H9 (cell line): ENCODE data around the gene FAM117A. TPM values are rescaled to one million over a fixed set of nuclear protein-coding genes. Genes with fewer than 3 reads are reported as not detected.

ENCODE experiments used
- DNase-seq: peaks from one replicate; pipeline ENCODE4 v3.0.0-alpha.2; 2017
- H2AFZ ChIP-seq: one replicate; pipeline ENCODE4 v1.6.1; 2013; ENCODE audit warnings: mild to moderate bottlenecking, low read length, control low read depth, moderate library complexity
- H2AK5ac ChIP-seq: 2 replicates; pipeline ENCODE4 v1.6.1; 2013; ENCODE audit warnings: low read length, control low read depth, mixed read lengths; ENCODE audit not compliant: insufficient read length
- H2BK120ac ChIP-seq: one replicate; pipeline ENCODE4 v1.6.1; 2013; ENCODE audit warnings: low read depth, mild to moderate bottlenecking, low read length, control low read depth, inconsistent platforms; ENCODE audit not compliant: poor library complexity, severe bottlenecking
- H2BK12ac ChIP-seq: 2 replicates; pipeline ENCODE4 v1.6.1; 2013; ENCODE audit warnings: low read length, control low read depth, mixed read lengths, low read depth; ENCODE audit not compliant: insufficient read length
- H2BK15ac ChIP-seq: 2 replicates; pipeline ENCODE4 v1.6.1; 2013; ENCODE audit warnings: low read depth, low read length, control low read depth
- H2BK20ac ChIP-seq: one replicate; pipeline ENCODE4 v1.6.1; 2013; ENCODE audit warnings: low read depth, mild to moderate bottlenecking, low read length, control low read depth, inconsistent platforms; ENCODE audit not compliant: poor library complexity, severe bottlenecking
- H2BK5ac ChIP-seq: 2 replicates; pipeline ENCODE4 v1.6.1; 2013; ENCODE audit warnings: low read length, control low read depth, mixed read lengths; ENCODE audit not compliant: insufficient read length
- H3K14ac ChIP-seq: 2 replicates; pipeline ENCODE4 v1.6.1; 2013; ENCODE audit warnings: low read length, control low read depth; ENCODE audit not compliant: insufficient read depth
- H3K18ac ChIP-seq: 2 replicates; pipeline ENCODE4 v1.6.1; 2013; ENCODE audit warnings: low read depth, mild to moderate bottlenecking, mixed read lengths, low read length, control low read depth; ENCODE audit not compliant: insufficient read length
- H3K23ac ChIP-seq: 2 replicates; pipeline ENCODE4 v1.6.1; 2013; ENCODE audit warnings: low read length, control low read depth, mixed read lengths, low read depth; ENCODE audit not compliant: insufficient read length
- H3K23me2 ChIP-seq: 2 replicates; pipeline ENCODE4 v1.6.1; 2013; ENCODE audit warnings: low read depth, mild to moderate bottlenecking, mixed read lengths, low read length, control low read depth; ENCODE audit not compliant: insufficient read length, poor library complexity, severe bottlenecking
- H3K27ac ChIP-seq: 2 replicates; pipeline ENCODE4 v1.5.1; 2013; ENCODE audit warnings: low read length, control low read depth, mixed read lengths, low read depth; ENCODE audit not compliant: insufficient read length
- H3K27me3 ChIP-seq: 2 replicates; pipeline ENCODE4 v1.6.1; 2013; ENCODE audit warnings: low read length, control low read depth, inconsistent platforms; ENCODE audit not compliant: insufficient read depth
- H3K4ac ChIP-seq: 2 replicates; pipeline ENCODE4 v1.6.1; 2013; ENCODE audit warnings: low read depth, mild to moderate bottlenecking, control low read depth, inconsistent platforms, low read length, moderate library complexity
- H3K4me1 ChIP-seq: 2 replicates; pipeline ENCODE4 v1.6.1; 2013; ENCODE audit warnings: low read length, control low read depth, inconsistent platforms; ENCODE audit not compliant: insufficient read depth
- H3K4me2 ChIP-seq: 2 replicates; pipeline ENCODE4 v1.6.1; 2013; ENCODE audit warnings: low read length, control low read depth, mixed read lengths; ENCODE audit not compliant: insufficient read length, insufficient read depth
- H3K56ac ChIP-seq: 2 replicates; pipeline ENCODE4 v1.6.1; 2013; ENCODE audit warnings: low read depth, mild to moderate bottlenecking, mixed read lengths, low read length, control low read depth; ENCODE audit not compliant: insufficient read length
- H3K79me1 ChIP-seq: 2 replicates; pipeline ENCODE4 v1.6.1; 2013; ENCODE audit warnings: low read depth, mild to moderate bottlenecking, moderate library complexity, low read length, control low read depth, inconsistent platforms; ENCODE audit not compliant: insufficient read depth, poor library complexity, severe bottlenecking
- H3K79me2 ChIP-seq: 2 replicates; pipeline ENCODE4 v1.6.1; 2013; ENCODE audit warnings: low read length, control low read depth, inconsistent platforms; ENCODE audit not compliant: insufficient read depth
- H3K9ac ChIP-seq: 2 replicates; pipeline ENCODE4 v1.6.1; 2013; ENCODE audit warnings: low read length, control low read depth, mixed read lengths; ENCODE audit not compliant: insufficient read length; ENCODE audit errors: extremely low read depth
- H3K9me3 ChIP-seq: one replicate; pipeline ENCODE4 v1.6.1; 2013; ENCODE audit warnings: low read depth, low read length, inconsistent platforms; ENCODE audit not compliant: control insufficient read depth
- H3T11ph ChIP-seq: one replicate; pipeline ENCODE4 v1.6.1; 2013; ENCODE audit warnings: mild to moderate bottlenecking, low read length, control low read depth, inconsistent platforms
- H4K20me1 ChIP-seq: one replicate; pipeline ENCODE4 v1.6.1; 2013; ENCODE audit not compliant: control insufficient read depth, insufficient read length, insufficient read depth
- H4K5ac ChIP-seq: 2 replicates; pipeline ENCODE4 v1.6.1; 2013; ENCODE audit warnings: low read depth, mild to moderate bottlenecking, mixed read lengths, low read length, control low read depth; ENCODE audit not compliant: insufficient read length
- H4K8ac ChIP-seq: replicated peaks from 2 replicates; pipeline ENCODE4 v1.6.1; 2013; ENCODE audit warnings: low read length, control low read depth, mixed read lengths, low read depth; ENCODE audit not compliant: insufficient read length
- H4K91ac ChIP-seq: 2 replicates; pipeline ENCODE4 v1.6.1; 2013; ENCODE audit warnings: low read depth, mild to moderate bottlenecking, moderate library complexity, mixed read lengths, low read length, control low read depth; ENCODE audit not compliant: insufficient read length
- H3K27ac Mint-ChIP-seq, 3 experiments: 2 replicates in 2 of 3; 3 replicates in 1 of 3; pipeline ENCODE4 v1.8.0; 2020 to 2021; ENCODE audit warnings: mixed read lengths in 3 of 3, mild to moderate bottlenecking in 1 of 3, moderate library complexity in 1 of 3
- H3K27me3 Mint-ChIP-seq: 2 replicates; pipeline ENCODE4 v1.8.0; 2021; ENCODE audit warnings: low read depth, mild to moderate bottlenecking, moderate library complexity, mixed read lengths
- H3K36me3 Mint-ChIP-seq, 3 experiments: 2 replicates in 2 of 3; 3 replicates in 1 of 3; pipeline ENCODE4 v1.8.0; 2020 to 2021; ENCODE audit warnings: low read depth in 3 of 3, mixed read lengths in 3 of 3; ENCODE audit not compliant: insufficient read depth in 1 of 3
- H3K4me1 Mint-ChIP-seq, 2 experiments: 2 replicates each; pipeline ENCODE4 v1.8.0; 2020; ENCODE audit warnings: mixed read lengths in 2 of 2
- H3K4me3 Mint-ChIP-seq, 2 experiments: 2 replicates in 1 of 2; 3 replicates in 1 of 2; pipeline ENCODE4 v1.8.0; 2020 to 2021; ENCODE audit warnings: mild to moderate bottlenecking in 2 of 2, mixed read lengths in 2 of 2, moderate library complexity in 1 of 2
- H3K9me3 Mint-ChIP-seq, 2 experiments: 2 replicates in 1 of 2; 3 replicates in 1 of 2; pipeline ENCODE4 v1.8.0; 2020; ENCODE audit warnings: mild to moderate bottlenecking in 2 of 2, mixed read lengths in 2 of 2, moderate library complexity in 1 of 2
- WGBS: extraction: QIAGEN DNeasy Blood & Tissue Kit; methylation state at CpG from one replicate; pipeline ENCODE4 v1.1.7; 2013; ENCODE audit warnings: missing lambda C conversion rate, low lambda C conversion rate, mixed read lengths; ENCODE audit not compliant: insufficient read length; ENCODE audit errors: extremely low coverage; 5-methylcytosine and 5-hydroxymethylcytosine counted together
- total RNA-seq: library from RNA; stranded (reverse); gene quantifications from 2 replicates; pipeline ENCODE4 v1.2.1, GENCODE V29; 2021
- TF ChIP-seq, protein P1 (sequence below): fragments of 200-600 bp; sonication (generic); conservative IDR thresholded peaks from 3 replicates; pipeline ENCODE4 v1.8.0; 2021; ENCODE audit warnings: antibody characterized with exemption, mild to moderate bottlenecking

Gene FAM117A
- total RNA-seq, 1 experiment from 2014 or later = 21.1 TPM

DNA sequence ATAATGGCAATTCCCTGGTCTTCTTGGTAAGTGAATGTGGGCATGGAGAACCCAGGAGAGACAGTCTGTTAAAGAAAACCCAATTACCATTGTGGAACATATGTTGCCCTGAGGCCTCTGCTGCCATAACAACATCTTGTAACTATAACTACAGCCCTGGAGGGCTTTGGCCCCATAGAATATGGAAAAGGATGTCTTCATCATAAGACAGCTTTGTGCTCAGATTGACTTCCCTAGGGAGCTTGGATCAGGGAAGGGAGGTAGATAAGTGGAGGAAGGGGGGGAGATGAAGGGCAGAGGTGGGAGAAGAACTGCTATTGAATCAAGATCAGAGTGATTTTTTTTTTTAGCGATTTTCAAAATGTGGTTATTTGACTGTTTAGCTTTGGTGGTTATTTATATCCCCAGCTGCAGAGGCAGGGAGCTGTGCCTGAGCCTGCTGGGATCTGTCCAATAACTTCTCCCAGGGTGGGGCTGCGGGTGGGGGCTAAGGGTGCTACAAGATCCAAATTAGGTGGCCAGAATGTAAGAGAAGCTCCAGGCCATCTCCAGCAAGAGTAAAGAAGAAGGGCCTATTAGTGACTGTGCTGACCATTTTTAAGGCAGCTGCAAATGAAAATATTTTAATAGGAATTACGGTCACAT lies 19.3 kb upstream of the FAM117A start:
- Histone ChIP-seq H3K79me2 (no peaks in the 10 kb centered on the region), H3K4me1 (no peaks in the 10 kb centered on the region), H2AK5ac (no peak overlapping the region), H3K4me2 (no peak overlapping the region), H3K56ac (no peak overlapping the region), H3K4ac (no peak overlapping the region), H4K20me1 (no peaks in the 10 kb centered on the region), H3K14ac (no peak overlapping the region), H2BK120ac (no peak overlapping the region), H3K27ac (no peak overlapping the region), H2BK20ac (no peak overlapping the region), H3K23ac (no peak overlapping the region), H4K5ac (no peak overlapping the region), H2BK15ac (no peak overlapping the region; the same call in 1 of the 2 replicates), H4K8ac (no peak overlapping the region), H2AFZ (no peak overlapping the region), H3K23me2 (peaks cover 8% of the 10 kb centered on the region), H3K27me3 (no peaks in the 10 kb centered on the region; the same call in 1 of the 2 replicates), H4K91ac (no peak overlapping the region), H2BK12ac (no peak overlapping the region), H3K9me3 (no peaks in the 10 kb centered on the region), H3T11ph (no peak overlapping the region), H3K79me1 (no peaks in the 10 kb centered on the region), H2BK5ac (no peak overlapping the region), H3K9ac (no peak overlapping the region), H3K18ac (no peak overlapping the region)
- WGBS = no CpG with 5 or more reads among the region's 3 CpGs
- H3K4me1 Mint-ChIP-seq = peaks cover 10 to 12% of the 10 kb centered on the region in 2 experiments
- H3K27me3 Mint-ChIP-seq = peaks cover 9% of the 10 kb centered on the region; the same call in 1 of the 2 replicates
- no peaks in the 10 kb centered on the region; a peak in 1 of 5 replicates for H3K9me3 Mint-ChIP-seq
- H3K27ac Mint-ChIP-seq = no peak overlapping the region
- H3K36me3 Mint-ChIP-seq = no peaks in the 10 kb centered on the region
- H3K4me3 Mint-ChIP-seq = no peak overlapping the region
- TF ChIP-seq, protein P1, sequence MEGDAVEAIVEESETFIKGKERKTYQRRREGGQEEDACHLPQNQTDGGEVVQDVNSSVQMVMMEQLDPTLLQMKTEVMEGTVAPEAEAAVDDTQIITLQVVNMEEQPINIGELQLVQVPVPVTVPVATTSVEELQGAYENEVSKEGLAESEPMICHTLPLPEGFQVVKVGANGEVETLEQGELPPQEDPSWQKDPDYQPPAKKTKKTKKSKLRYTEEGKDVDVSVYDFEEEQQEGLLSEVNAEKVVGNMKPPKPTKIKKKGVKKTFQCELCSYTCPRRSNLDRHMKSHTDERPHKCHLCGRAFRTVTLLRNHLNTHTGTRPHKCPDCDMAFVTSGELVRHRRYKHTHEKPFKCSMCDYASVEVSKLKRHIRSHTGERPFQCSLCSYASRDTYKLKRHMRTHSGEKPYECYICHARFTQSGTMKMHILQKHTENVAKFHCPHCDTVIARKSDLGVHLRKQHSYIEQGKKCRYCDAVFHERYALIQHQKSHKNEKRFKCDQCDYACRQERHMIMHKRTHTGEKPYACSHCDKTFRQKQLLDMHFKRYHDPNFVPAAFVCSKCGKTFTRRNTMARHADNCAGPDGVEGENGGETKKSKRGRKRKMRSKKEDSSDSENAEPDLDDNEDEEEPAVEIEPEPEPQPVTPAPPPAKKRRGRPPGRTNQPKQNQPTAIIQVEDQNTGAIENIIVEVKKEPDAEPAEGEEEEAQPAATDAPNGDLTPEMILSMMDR = no peak
- DNase-seq = no peak
